Breast epithelium (tissue), 4 donors: Measurements from ENCODE around the gene CNTNAP5. TPM values are rescaled to one million over a fixed set of nuclear protein-coding genes. Genes with fewer than 3 reads are reported as not detected.

Experiments
- DNase-seq, 2 donors: peaks; one replicate each; pipeline ENCODE4 v3.0.0-alpha.2; 2019; ENCODE audit warnings: low spot score in 2 of 2
- H3K27ac ChIP-seq, 2 donors: fragments of 200-600 bp; sonication (generic) in 1 of 2; one replicate each; pipeline ENCODE4 v1.5.1; 2016 to 2019; ENCODE audit warnings: mild to moderate bottlenecking in 1 of 2
- H3K27me3 ChIP-seq, 2 donors: fragments of 200-600 bp; sonication (generic) in 1 of 2; one replicate each; pipeline versions ENCODE4 v1.5.1 to v1.6.0; 2017 to 2019; ENCODE audit warnings: control low read depth in 1 of 2, mild to moderate bottlenecking in 1 of 2
- H3K36me3 ChIP-seq: fragments of 200-600 bp; one replicate; pipeline ENCODE4 v1.5.1; 2019
- H3K4me1 ChIP-seq, 2 donors: fragments of 200-600 bp; sonication (generic); one replicate each; pipeline ENCODE4 v1.5.1; 2016 to 2019; ENCODE audit warnings: control low read depth in 1 of 2
- H3K4me3 ChIP-seq, 3 donors: fragments of 200-600 bp; sonication (generic); 1 replicate in 2 of 3; 2 replicates in 1 of 3; pipeline ENCODE4 v1.5.1; 2016 to 2019; ENCODE audit warnings: mild to moderate bottlenecking in 3 of 3, moderate library complexity in 2 of 3
- H3K9me3 ChIP-seq, 2 donors: fragments of 200-600 bp; sonication (generic) in 1 of 2; one replicate each; pipeline ENCODE4 v1.5.1; 2016 to 2019; ENCODE audit warnings: control low read depth in 1 of 2
- CTCF ChIP-seq, 3 donors: fragments of 450-650 bp; IDR thresholded peaks; one replicate each; pipeline ENCODE4 v1.5.1; 2016 to 2017; ENCODE audit warnings: antibody characterized with exemption in 3 of 3, mild to moderate bottlenecking in 3 of 3, moderate library complexity in 3 of 3
- POLR2A ChIP-seq: fragments of 450-650 bp; IDR thresholded peaks from one replicate; pipeline ENCODE4 v1.6.1; 2016; ENCODE audit warnings: antibody characterized with exemption, mild to moderate bottlenecking, moderate library complexity
- POLR2AphosphoS5 ChIP-seq, 3 donors: sonication (generic); formaldehyde crosslinking; IDR thresholded peaks; one replicate each; pipeline ENCODE4 v1.6.1; 2017; ENCODE audit warnings: antibody characterized with exemption in 3 of 3
- intact Hi-C: fragments of 100-400 bp; cut with DNase I; formaldehyde crosslinking; loops from one replicate; pipeline ENCODE4 v1.15.1; 2023; ENCODE audit warnings: low total_unique reads
- total RNA-seq, 3 donors: library from RNA; depleted of rRNA; stranded (reverse); fragments of >200 nt; gene quantifications; one replicate each; pipeline ENCODE4 v1.1.0, GENCODE V29; 2016

CNTNAP5 gene
- total RNA-seq, 3 donors from 2014 or later = 0.66 TPM; not detected in 2

GRCh38 chr2:124320051-124320688 lies 295.1 kb downstream of the CNTNAP5 start:
- H3K4me3 ChIP-seq = no peak overlapping the region
- H3K4me1 ChIP-seq = no peaks in the 10 kb centered on the region
- intact Hi-C loops = no loop called here
- DNase-seq = no peak
- no peaks in the 10 kb centered on the region for H3K9me3 ChIP-seq
- no peak for TF ChIP-seq POLR2A
- TF ChIP-seq CTCF (IDR thresholded peaks at IDR 0.05) = no peak
- TF ChIP-seq POLR2AphosphoS5 (IDR thresholded peaks at IDR 0.05) = no peak
- H3K27ac ChIP-seq = no peak overlapping the region
- H3K36me3 ChIP-seq = no peaks in the 10 kb centered on the region
- no peaks in the 10 kb centered on the region for H3K27me3 ChIP-seq

- no peak overlapping the region for H3K27ac ChIP-seq
- no peaks in the 10 kb centered on the region for H3K36me3 ChIP-seq
- H3K9me3 ChIP-seq = no peaks in the 10 kb centered on the region
- intact Hi-C loops = no loop called here
- H3K4me1 ChIP-seq = no peaks in the 10 kb centered on the region
- DNase-seq = no peak
- TF ChIP-seq CTCF (IDR thresholded peaks at IDR 0.05) (no peak), POLR2AphosphoS5 (IDR thresholded peaks at IDR 0.05) (no peak), POLR2A (no peak)
- no peak overlapping the region for H3K4me3 ChIP-seq
- no peaks in the 10 kb centered on the region for H3K27me3 ChIP-seq
Measured at GRCh38 chr2:124323321-124323720, 298.2 kb downstream of the CNTNAP5 start.

GRCh38 chr2:124325667-124326440 lies 300.8 kb downstream of the CNTNAP5 start:
- Histone ChIP-seq H3K27ac (no peak overlapping the region), H3K4me3 (no peak overlapping the region), H3K4me1 (no peaks in the 10 kb centered on the region), H3K27me3 (no peaks in the 10 kb centered on the region), H3K9me3 (no peaks in the 10 kb centered on the region), H3K36me3 (no peaks in the 10 kb centered on the region)
- TF ChIP-seq CTCF (IDR thresholded peaks at IDR 0.05) (no peak), POLR2AphosphoS5 (IDR thresholded peaks at IDR 0.05) (no peak), POLR2A (no peak)
- intact Hi-C loops = no loop called here
- DNase-seq = no peak

- DNase-seq = no peak
- intact Hi-C loops = no loop called here
- Histone ChIP-seq H3K4me1 (no peaks in the 10 kb centered on the region), H3K36me3 (no peaks in the 10 kb centered on the region), H3K27me3 (no peaks in the 10 kb centered on the region), H3K9me3 (no peaks in the 10 kb centered on the region), H3K27ac (no peak overlapping the region), H3K4me3 (no peak overlapping the region)
- TF ChIP-seq CTCF (IDR thresholded peaks at IDR 0.05) = no peak
- no peak for TF ChIP-seq POLR2A
- no peak for TF ChIP-seq POLR2AphosphoS5 (IDR thresholded peaks at IDR 0.05)
Measured at GRCh38 chr2:124327303-124327702, 302.2 kb downstream of the CNTNAP5 start.

GRCh38 chr2:124328397-124328796 lies 303.3 kb downstream of the CNTNAP5 start:
- DNase-seq = no peak
- Histone ChIP-seq H3K4me3 (no peak overlapping the region), H3K36me3 (no peaks in the 10 kb centered on the region), H3K27ac (no peak overlapping the region), H3K27me3 (no peaks in the 10 kb centered on the region), H3K9me3 (no peaks in the 10 kb centered on the region), H3K4me1 (no peaks in the 10 kb centered on the region)
- intact Hi-C loops = no loop called here
- TF ChIP-seq CTCF (IDR thresholded peaks at IDR 0.05) (no peak), POLR2A (no peak), POLR2AphosphoS5 (IDR thresholded peaks at IDR 0.05) (no peak)
